Cortex of kidney (tissue), 1 donor: Measurements from ENCODE around the gene GRB14.

Source experiments
- DNase-seq: peaks from one replicate; lab custom pipeline; 2025; lab: John Stamatoyannopoulos, UW

GRB14 gene

DNA sequence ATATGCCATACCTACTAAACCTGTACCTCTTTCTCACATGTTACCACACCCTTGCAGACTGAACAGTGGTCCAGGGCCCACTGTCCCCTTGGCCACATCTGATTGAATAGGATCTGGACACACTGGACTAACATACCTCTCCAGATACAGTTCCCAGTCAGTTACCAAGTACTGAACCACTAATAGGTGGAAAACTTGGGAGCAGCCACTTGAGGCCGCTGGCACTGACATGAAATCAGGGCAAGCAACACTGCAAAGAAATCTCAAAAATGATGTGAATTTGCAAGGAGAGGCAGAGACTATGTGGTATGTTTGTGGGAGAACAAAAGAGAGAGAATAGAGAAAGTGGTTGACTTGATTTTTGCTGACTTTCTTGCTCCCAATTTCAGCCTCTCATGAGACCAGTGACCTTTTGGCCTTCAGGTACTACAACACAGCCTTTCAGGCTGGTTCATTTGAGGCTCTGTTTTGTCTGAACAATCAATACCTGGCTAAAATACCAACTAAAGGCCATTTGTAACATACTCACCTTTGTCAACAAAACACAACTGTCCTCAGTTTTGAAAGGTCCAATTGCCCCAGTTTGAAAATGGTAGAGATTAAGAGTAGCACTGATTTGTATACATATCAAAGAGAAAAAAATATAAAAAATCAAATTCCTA, 7.8 kb downstream of the GRB14 start:
- DNase-seq: no peak

DNA sequence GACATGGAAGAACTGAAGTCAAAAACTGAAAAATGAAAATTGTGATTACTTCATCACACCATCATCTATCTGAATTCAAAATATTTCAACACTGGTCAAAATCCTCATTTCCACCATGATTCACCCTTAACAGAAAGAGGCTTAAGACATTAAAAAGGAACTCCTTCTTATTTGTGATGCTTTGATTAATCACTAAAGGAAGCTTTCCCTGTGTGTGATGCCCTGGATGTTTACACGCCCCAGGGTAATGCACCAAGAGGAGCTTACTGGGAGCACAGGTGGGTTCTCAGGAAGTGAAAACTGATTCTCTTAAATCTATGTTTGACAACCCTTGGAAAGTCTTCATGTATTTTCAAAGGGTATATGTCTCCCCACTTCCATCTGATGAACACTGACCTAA, 11.5 kb downstream of the GRB14 start:
- no peak for DNase-seq

DNA sequence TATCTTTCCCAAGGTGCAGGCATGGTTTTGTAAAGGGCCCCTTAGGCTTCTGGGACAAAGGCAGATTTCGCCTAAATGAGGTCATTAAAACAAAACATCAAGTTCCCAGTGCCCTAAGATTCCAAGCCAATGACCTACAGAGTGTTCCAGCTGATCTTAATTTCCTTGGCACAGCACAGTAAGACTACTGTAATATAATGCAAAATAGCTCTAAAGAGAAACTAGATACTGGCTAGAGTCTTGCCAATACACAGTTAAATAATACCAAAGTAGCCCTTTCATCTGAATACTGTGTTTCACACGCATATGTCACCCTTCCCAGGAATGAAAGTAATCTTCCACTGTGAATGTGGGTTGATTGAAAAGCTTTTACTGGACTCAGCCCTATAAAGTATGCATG, 14.7 kb downstream of the GRB14 start:
- no peak for DNase-seq

DNA sequence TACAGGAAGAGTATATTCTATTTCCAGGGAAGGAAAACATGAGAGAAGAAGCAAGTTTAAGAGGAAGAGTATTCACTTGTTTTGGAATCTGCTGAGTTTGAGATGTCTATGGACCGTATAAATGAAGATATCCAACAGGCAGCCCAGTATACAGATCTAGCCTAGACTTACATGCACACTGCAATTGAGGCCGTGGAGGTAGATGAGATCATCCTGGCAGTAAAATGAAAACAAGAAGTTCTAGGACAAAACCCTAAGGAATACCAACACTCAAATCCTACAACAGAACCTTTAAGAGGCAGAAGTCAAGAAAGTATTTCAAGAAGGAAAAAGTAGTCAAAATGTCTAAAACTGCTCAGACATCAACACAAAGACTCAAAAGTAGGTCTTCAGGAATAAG, 16.0 kb downstream of the GRB14 start:
- DNase-seq: no peak

DNA sequence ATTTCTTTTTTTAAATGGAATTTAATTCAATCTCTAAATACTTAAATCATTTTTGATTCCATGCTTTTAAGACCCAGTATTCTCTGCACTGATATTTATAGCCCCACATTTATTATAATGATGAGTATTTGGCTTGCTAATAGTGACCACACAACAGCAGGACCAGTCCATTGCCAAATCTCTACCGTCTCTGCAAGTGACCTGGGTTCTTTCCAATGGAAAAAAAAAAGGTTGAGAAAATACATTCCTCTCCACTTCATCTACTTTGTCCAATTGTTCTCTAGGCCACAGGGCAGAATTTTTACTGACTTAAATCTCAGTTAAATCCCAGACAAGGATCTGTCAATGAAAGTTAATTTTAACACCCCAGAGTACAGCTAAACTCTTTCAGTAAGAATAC, 20.5 kb downstream of the GRB14 start:
- no peak for DNase-seq

DNA sequence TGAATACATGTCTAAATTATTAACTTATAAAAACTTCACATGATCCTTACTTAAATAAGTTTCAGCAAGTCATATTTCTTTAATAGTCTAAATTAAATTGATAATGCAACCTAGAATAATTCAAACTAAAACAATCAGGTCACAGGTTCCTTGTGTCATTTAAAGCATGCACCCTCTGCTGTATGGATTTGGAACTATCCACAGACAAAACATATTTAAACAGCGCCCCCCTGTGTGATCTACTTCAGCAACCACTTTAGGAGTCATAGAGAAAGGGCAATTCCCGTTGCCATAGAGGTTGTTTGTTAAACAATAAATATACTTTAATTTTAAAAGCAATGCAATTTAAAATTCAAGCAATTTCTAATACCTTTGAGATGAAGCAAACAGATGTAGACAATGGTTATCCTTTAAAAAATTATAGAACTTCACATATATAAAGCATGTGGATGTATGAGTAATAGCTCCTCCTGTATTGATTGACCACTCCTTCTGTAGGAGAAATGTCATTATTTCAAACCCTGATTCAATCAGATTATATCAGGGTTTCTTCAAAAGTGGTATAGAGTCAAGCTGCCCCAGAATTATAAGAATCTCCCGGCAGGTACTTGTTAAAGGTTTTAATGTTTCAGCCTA, 21.2 kb downstream of the GRB14 start:
- DNase-seq: no peak

DNA sequence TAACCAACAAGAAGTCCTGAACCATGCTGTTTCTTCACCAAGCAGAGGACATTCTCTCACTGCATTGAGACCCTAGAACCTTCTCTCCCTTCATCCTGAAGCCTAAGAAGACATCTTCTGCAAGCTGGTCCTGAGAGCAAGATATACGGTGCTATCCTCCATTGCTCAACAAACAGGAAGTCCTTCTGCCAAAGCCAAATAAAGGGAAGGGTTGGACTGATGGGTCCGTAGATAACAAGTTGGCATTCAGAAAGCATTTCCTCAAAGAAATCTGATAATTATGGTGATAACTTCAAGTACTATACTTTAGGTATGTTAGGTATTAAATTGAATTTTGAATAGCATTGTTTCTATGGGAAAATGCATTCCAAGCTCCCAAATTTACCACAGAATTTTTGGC, 23.3 kb downstream of the GRB14 start:
- no peak for DNase-seq

DNA sequence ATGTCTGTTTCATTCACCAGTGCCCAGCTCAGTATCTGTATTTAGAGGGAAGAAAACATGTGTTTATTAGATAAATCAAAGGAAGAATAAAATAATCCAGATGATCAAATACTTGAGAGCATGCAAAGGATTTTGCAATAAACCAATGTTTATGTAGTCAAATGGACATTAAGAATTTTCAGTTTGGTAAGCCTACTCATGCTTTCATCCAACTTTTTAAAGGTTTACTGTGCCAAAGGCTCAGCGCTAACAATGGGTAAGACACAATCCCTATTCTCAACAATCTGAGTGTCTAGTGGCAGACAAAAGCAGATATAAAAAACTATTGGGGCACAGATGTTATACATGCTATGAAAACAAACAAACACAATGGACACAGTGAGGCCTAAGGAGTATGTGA, 26.3 kb downstream of the GRB14 start:
- no peak for DNase-seq

DNA sequence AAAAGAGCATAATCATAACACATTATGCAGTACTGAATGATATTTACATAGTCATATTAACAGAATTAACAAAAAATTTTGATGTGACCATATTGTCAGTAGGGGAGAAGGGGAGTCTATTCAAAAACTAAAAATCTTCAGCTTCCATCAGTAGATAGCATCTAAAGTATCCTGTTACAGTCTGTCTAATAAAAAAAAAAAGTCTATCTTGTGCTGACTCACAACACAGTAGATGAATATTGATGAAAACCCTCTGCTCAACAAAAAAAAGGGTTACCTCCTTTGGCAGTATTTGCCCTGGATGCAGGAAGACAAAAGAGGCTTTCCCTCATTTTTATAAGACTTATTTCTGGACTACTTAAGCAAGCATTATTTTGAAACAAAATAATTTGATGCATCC, 27.3 kb downstream of the GRB14 start:
- no peak for DNase-seq

DNA sequence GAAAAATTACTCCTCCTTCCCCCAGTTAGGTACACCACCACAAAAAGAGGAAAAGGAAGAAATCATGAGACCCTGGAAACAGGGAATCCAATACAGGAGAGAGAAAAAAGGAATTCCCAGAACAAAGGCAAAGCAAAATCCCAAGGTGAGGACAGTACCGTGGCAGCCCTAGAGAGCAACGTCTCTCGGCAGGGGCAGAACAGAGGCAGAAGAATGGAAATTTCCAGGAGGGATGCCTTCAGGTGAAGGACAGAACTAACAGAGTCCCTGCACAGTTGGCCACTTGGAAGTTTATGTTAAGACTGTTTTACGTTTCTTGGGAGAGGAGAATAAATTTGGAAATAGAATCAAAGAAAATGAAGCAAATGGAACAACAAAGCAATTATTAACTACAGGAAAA, 27.7 kb downstream of the GRB14 start:
- DNase-seq: no peak

DNA sequence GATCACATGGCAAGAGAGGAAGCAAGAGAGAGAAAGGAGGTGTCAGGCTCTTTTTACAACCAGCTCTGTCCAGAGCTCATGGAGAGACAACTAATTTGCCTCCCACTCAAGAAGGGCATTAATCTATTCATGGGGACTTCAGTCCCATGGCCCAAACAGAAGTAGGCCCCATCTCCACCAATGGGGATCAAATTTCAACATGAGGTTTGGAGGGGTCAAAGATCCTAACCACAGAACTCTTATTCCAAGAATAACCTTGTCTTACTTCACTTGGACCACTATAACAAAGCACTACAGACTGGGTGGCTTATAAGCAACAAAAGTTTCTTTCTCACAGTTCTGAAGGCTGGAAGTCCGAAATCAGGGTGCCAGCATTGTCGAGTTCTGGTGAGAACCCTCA, 31.8 kb downstream of the GRB14 start:
- DNase-seq: no peak

DNA sequence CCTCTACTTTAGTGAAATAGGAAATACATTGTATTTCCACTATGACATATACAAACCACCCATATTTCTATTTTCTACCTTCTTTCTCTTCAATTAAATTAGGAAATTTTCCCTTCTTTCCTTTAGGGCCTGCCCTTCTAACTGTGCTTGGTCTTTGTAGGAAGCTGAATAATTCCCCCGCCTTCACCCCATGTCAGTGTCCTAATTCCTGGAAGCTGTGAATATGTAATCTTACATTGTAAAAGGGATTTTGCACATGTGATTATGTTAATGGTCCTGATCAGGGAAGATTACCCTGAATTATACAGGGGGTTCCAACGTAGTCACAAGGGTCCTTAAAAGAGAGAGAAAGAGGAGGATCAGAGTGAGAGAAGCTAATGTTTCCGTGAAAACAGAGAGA, 40.2 kb downstream of the GRB14 start:
- DNase-seq: no peak

DNA sequence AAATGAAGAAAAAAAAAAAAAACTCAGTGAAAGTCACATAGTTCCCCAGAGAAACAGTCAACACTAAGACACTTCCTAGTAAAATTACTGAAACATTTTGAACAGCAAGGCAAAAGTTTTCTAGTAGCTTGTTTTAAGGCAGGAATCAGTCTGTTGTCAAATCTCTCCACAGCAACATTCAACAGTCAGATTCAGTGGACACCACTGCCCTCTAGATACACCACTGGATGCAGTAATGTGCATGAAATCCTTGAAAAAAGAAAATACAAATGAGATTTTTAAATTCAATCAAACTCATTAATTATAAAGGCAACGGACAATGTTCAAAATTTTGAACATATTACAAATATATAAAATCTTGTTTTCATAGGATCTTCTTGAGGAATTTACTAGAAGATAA, 46.4 kb downstream of the GRB14 start:
- DNase-seq: no peak

DNA sequence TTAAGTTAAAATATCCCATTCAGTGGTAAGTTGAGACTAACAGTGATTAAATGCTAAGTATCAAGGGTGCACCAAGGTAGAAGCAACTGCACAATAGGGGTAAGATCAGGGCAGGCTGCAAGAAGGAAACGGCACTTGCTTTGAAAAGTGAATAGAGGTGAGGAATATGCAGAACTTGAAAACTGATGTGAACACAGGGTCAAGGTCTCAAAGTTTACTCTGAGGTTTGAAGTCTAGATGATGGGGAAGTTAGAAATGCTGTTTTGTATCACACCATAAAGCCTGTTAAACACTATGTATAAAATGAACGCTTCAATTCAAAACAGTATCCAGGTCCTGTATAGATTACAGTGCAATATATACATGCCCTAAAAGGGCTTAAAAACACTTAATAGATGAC, 50.8 kb downstream of the GRB14 start:
- DNase-seq: no peak

DNA sequence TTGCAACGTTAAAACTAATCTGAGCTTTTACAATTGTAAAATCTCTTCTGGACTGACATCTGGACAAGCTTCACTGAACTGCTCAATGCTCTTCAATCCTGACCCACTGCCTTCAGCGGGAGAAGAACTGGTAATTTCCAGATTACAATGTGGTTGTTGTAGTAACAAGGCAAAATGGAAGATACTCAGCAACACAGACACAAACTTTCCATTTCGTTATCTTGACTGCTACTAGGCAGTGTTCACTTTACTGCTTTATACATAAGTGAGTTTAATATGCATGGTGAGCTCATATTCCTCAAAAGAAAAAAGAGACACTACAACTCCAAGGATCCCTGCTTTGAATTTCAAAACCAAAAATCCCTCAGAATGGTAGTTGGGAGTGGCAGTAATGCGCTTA, 51.9 kb downstream of the GRB14 start:
- DNase-seq: no peak

DNA sequence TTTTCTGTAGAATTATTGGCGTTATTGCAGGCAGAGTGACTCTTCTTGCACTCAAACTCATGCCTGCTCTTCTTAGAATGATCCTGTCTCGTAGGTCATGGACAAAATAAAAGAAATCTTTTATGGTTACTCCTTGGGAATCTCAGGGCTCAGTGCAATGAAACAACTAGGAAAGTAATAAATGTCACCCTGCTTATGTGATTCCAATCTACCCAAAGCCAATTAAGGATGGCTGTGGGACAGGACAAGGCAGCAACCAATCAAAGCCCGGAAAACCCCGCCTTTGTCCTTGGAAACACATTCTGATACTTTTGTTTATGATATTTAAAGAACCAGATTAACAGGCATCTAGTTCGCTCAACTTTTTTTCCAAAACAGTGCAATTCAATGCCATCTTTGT, 53.0 kb downstream of the GRB14 start:
- DNase-seq: no peak

DNA sequence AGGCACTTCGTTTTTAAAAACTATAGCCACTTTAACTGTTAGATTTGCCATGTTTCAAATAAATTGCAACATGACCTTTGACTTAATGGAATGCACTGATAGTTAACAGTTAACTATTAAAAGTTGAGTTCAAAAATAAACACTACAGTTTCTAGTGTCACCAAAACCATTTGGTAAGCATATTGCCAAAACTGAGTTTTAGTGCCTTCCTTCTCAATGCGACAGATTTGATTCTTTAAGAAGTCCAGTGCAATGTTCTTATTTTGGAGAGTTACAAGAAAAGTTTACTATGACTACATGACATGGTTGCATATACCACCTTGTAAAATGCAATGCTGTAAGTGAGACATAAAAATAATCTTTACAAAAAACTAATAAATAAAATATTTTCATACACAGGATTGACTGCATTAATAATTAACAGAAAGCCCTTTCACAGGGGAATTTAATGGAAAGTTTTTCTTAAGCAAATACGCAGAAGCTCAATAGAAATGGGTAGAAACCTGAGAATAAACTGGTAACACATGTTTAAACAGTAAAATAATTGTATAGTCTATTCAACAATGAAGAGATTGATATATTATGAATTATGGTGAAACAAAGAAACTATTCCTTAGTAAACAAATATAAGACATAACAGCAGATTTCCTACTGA, 53.8 kb downstream of the GRB14 start:
- DNase-seq: no peak

DNA sequence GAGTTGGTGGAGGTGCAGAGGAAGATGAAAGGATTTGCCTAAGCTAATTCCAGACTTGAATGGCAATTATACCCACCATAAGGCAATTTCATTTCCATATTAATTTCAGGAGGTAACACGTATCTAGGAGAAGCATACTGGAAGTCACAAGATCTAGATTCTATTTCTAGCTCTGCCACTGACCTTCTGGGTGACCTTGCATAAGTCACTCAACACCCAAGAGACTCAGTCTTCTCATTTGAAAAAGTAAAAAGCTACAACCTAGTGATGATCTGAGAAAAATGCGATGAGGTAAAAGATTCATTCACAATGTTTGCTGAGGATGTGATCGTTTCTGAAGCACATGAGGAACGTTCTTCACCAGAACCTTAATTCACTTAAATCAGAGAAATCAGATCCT, 55.9 kb downstream of the GRB14 start:
- no peak for DNase-seq

DNA sequence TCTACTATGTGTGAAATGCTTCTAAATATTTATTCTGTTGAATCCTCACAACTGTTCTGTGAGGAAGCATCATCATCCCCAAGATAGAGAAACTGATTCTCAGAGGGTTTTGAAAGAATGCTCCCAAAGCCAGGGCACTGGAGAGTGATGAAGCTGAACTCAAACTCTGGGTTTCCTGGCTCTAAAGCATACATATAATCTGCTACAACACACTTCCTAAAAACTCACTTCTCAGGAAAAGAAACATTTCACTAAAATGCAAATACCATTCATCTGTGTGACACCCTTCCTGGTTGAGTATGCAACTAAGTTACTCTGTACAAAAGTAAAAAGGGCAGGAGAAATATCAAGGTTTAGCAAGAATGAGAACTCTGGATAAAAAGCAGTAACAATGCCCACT, 58.6 kb downstream of the GRB14 start:
- DNase-seq: no peak

DNA sequence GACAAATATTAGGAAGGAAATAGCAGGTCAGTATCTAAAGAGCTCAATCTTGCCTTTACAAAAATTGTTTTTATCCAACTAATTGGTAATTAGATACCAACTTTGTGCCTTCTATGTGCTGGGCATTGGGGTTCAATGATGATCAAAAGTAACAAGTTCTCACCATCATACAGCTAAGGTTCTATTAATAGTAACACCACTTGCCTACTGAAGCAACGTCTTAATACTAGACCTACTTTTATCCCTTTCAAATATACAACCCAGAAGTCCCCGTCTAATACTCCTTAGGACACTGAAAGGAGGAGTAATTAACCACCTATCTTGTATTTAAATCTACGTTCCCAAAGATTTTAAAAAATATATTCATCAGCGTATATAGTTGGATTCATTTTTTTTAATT, 59.3 kb downstream of the GRB14 start:
- DNase-seq: no peak

DNA sequence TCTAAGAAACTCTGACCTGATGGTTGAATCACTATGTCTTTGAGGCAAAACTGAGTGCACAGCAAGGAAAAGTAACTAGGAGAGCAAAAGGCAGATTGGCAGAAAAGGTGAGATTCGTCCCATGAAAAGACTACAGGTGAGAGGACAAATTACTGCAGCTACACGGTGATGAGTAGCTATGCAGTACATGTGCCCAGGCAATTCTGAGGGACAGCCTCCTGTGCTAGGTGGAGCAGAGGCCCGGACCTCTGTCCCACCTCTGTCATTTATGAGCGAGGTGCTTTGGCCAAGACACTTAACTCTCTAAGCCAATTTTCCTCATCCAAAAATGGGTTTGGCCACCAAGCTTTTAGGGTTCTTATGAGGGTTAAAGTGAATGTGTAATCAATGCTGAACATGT, 59.9 kb downstream of the GRB14 start:
- DNase-seq: no peak

DNA sequence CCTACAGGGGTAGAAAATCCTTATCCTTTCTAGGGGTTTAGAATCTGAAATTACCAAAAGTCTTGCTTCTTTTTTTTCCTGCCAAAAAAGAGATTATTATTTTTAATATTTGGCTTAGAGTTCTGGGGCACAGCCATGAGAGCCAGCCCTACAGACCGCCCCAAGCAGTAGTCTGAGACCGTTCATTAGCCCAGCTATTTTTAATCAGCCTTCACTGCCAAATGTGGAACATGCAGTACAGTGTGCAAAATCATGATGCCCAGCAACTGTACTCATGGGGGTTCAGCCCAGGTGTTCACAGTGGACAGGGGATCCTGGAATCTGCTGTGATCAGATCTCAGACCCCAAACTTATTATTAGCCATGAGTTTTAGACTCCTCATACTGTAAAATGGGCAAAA, 60.4 kb downstream of the GRB14 start:
- no peak for DNase-seq

DNA sequence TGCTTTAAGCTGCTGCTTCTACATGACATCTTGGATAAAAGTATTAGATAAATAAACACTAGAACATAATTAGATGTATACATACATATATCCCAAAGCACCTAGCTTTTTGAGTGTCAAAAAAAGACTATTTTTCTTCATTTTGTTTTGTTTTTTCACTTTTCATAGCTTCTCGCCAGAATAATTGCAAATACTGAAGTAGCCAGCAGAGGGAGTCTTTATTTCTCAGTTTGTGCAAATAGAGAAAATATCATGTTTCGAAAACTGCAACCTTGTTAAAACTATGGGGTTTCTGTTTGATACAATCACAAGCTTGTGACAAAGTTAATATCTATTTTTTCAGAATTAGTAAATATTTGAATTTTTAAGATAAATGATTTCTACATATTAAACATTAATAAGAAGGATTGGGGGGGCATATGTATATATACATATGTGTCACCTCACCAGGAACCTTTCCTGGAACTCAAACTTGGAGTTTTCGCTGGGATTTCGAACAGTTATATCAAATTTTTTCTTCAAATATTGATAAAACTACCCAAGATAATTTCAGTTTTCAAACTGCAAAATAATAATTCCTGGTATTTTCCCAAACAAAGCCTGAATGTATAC, 61.0 kb downstream of the GRB14 start:
- no peak for DNase-seq
